Activated CD8-positive, alpha-beta memory T cell treated with anti-CD3 and anti-CD28 coated beads, Interleukin-2, amount 50 U/mL, for 48 hours (primary cell): Measurements from ENCODE around the gene MRPS24.
"Not testable (repeated sequence)": the region's sequence is repeated elsewhere in the genome, so short reads cannot be mapped to it uniquely, and the experiment has no call there.

Experiments
- DNase-seq: peaks from one replicate; pipeline ENCODE4 v3.0.0-alpha.2; 2020

MRPS24 gene

GRCh38 chr7:43830917-43831316, 38.4 kb downstream of the MRPS24 start:
- DNase-seq, result not testable (repeated sequence)

- DNase-seq, result no peak
These were observed 43.9 kb downstream of the MRPS24 start for GRCh38 chr7:43825391-43825808.

GRCh38 chr7:43824963-43825362, 44.4 kb downstream of the MRPS24 start:
- no peak for DNase-seq

- DNase-seq, result not testable (repeated sequence)
These were observed 44.8 kb downstream of the MRPS24 start for GRCh38 chr7:43824513-43824912.

GRCh38 chr7:43823941-43824340, 45.4 kb downstream of the MRPS24 start:
- no peak for DNase-seq

GRCh38 chr7:43823425-43823824, 45.9 kb downstream of the MRPS24 start:
- not testable (repeated sequence) for DNase-seq
